Fibroblast of villous mesenchyme (primary cell): ENCODE data around the gene DCUN1D4. TPM values are rescaled to one million over a fixed set of nuclear protein-coding genes. Genes with fewer than 3 reads are reported as not detected.

Source experiments
- DNase-seq: peaks from one replicate; pipeline ENCODE4 v3.0.0-alpha.2; 2010; ENCODE audit warnings: low read depth
- H3K4me3 ChIP-seq: 2 replicates; pipeline ENCODE4 v1.5.1; 2011; ENCODE audit warnings: low read depth, mild to moderate bottlenecking, low read length
- total RNA-seq: library from RNA; depleted of rRNA; stranded (reverse); fragments of >200 nt; gene quantifications from 2 replicates; pipeline ENCODE4 v1.2.3, GENCODE V29; 2012
- TF ChIP-seq, protein P1 (sequence below): IDR thresholded peaks from 2 replicates; pipeline ENCODE4 v1.5.1; 2012; ENCODE audit warnings: low read depth, mild to moderate bottlenecking, low read length; ENCODE audit not compliant: insufficient read depth

DCUN1D4 gene
- total RNA-seq, 1 donor = 58.3 TPM

DNA sequence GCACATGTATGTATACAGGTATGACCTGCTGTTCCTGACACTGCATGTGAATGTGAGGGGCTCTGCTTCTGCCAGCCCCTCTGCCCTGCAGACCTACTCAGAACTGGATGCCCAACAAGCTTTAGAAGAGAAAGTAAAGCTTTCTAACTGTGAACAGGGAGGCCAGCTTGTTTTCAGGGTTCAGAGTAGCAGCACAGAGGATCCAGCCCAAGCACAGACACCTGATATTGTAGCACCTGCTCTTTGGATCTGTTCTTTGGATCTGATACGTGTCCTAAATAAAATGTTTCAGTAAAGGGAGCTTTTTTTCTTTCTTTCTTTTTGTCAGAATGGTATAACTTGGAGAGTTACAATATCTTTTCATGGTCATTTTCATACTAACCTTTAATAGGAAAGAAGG is 19.2 kb downstream of the DCUN1D4 start:
- TF ChIP-seq, protein P1, sequence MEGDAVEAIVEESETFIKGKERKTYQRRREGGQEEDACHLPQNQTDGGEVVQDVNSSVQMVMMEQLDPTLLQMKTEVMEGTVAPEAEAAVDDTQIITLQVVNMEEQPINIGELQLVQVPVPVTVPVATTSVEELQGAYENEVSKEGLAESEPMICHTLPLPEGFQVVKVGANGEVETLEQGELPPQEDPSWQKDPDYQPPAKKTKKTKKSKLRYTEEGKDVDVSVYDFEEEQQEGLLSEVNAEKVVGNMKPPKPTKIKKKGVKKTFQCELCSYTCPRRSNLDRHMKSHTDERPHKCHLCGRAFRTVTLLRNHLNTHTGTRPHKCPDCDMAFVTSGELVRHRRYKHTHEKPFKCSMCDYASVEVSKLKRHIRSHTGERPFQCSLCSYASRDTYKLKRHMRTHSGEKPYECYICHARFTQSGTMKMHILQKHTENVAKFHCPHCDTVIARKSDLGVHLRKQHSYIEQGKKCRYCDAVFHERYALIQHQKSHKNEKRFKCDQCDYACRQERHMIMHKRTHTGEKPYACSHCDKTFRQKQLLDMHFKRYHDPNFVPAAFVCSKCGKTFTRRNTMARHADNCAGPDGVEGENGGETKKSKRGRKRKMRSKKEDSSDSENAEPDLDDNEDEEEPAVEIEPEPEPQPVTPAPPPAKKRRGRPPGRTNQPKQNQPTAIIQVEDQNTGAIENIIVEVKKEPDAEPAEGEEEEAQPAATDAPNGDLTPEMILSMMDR = no peak
- H3K4me3 ChIP-seq = no peak overlapping the region
- no peak for DNase-seq

- TF ChIP-seq, protein P1 = no peak
- DNase-seq = no peak
- H3K4me3 ChIP-seq = no peak overlapping the region
Measured at GRCh38 chr4:51862781-51863180, 19.8 kb downstream of the DCUN1D4 start.

DNA sequence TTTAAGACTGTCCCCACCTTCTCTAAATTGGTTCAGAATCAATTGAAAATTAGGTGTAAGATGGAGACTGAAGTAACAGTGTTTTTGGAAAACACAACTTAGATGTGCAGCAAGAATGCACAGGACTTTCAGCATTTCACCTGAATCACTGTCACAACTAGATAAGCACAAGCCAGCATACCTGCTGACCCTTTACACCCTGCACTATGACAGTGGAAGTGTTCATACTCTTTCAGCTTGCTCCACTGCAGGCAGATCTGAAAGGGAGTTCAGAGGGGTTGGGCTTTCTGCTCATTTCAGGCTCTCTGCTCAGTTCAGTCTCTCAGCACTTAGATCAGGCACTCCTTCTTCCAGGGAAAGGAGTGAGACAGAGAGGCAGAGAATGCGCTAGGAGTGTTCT is 22.8 kb downstream of the DCUN1D4 start:
- DNase-seq = no peak
- no peak overlapping the region for H3K4me3 ChIP-seq
- TF ChIP-seq, protein P1 = no peak

DNA sequence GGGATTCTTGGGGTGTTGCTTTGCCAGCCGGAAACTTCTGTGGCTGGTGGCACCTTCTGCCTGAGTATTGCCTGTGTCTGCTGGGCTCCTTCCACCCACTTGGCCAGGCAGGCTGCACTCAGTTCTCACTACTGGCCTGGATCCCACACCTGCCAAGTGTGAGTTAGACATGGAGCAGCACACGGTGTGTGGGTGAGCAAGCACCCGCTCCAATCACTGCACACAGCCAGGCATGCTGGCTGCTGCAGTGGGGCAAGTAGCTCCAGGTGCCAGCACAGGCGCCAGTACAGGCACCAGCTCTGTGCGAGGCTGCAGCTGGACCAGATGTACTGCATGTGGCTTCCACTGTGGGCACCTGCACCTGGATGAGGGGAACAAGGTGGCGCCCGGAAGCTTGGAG is 23.9 kb downstream of the DCUN1D4 start:
- TF ChIP-seq, protein P1 = no peak
- no peak overlapping the region for H3K4me3 ChIP-seq
- no peak for DNase-seq

- TF ChIP-seq, protein P1 = no peak
- DNase-seq = no peak
- no peak overlapping the region for H3K4me3 ChIP-seq
Measured at GRCh38 chr4:51867689-51868448, 24.9 kb downstream of the DCUN1D4 start.

- TF ChIP-seq, protein P1 = no peak
- no peak overlapping the region for H3K4me3 ChIP-seq
- DNase-seq = no peak
Measured at GRCh38 chr4:51868449-51868847, 25.5 kb downstream of the DCUN1D4 start.
